Measurements from ENCODE around the gene MTLN.
"Not testable (repeated sequence)": the region's sequence is repeated elsewhere in the genome, so short reads cannot be mapped to it uniquely, and the experiment has no call there.

MTLN gene, protein sequence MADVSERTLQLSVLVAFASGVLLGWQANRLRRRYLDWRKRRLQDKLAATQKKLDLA

DNA sequence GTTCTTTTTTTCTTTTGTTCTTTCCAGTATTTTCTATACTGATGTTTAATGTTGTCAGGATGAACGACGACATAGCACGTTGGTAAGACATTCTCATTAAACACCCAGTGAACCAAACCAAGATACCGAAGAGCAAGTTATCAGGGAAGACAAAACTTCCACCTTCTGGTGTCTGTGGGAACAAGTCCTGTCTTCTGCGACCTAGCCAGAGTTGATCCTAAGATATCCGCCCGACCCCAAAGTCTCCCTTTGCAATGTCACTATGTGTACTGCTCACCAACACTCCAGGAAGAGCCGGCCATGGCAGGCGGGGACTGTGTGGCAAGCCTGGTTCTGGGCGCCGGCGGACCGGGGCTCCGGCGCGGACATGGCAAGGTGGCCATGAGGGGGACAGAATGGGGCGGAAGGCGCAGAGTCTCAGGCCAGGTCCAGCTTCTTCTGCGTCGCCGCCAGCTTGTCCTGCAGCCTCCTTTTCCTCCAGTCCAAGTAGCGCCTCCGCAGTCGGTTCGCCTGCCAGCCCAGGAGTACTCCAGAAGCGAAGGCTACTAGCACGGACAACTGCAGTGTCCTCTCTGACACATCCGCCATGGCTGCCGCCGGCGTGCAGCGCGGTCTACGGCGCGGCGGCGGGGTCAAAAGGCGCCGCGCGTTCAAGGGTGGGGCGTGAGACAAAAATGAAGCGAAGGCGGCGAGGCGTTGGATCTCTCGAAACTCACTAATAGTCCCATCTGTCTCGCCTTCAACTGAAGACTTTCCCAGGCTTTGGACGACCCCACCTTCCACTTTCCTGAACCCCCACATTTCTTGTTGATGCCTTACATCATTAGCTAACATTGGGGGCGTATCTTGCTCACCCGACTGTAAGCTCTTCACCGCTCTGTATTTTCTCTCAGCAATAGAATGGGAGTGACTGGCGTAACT, at the start of gene MTLN:
MTLN (minus strand) TSS at position 610 of the 921 bp plus-strand sequence; CDS start at position 588, 22 bp downstream.
- DNase-seq (ENCODE audit: low read depth): peak; percentile 61

DNA sequence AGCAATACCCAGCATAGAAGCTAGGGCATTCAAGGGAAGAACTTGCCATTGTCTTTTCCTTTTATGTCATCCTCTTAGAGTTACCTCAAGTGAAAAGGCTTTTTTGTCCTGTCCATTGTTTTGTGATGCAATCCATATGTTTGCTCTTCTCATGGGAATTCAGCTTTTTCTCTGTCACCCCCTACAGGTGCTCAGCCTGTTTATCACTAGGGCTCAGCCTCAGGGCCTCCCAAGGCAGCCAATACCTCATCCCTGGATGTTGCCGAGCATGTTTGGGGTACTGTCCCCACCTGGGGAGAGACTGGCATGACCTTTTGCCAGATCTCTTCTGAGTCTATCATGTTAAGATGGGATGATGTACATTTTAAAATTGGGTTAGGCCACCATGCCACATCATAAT, 49.6 kb upstream of the MTLN start:
- not testable (repeated sequence) for DNase-seq (ENCODE audit: low read depth)

DNA sequence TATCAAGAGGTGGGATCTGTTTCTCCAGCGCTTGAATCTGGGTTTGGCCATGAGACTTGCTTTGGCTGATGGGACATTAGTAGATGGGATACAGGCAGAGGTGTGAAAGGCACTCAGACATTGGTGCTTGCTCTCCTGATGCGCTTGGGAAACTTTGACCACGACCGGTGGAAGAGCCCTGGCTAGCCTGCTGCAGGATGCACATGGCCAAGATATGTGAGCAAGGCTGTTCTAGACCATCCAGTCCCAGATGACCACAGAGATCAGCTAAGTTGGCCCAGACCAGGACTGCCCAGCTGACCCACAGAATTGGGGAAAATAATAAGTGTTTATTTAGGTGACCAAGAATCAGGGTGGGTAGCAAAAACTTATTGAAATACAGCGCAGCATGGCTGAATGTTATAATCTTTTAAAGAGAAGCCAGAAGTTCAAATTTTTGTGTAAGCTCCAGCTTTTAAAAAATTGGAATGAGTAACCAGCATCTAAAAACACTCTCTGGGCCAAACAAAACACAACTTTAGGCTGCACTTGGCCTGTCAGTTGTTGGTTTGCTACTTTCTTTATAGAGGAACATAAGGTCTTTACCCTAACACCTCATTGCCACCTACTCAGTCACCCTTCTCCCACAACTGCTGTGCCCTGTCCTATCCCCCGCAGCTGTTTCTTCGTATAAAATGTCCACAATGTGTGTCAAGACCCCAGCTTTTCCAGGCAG, 35.9 kb upstream of the MTLN start:
- not testable (repeated sequence) for DNase-seq (ENCODE audit: low read depth)

DNA sequence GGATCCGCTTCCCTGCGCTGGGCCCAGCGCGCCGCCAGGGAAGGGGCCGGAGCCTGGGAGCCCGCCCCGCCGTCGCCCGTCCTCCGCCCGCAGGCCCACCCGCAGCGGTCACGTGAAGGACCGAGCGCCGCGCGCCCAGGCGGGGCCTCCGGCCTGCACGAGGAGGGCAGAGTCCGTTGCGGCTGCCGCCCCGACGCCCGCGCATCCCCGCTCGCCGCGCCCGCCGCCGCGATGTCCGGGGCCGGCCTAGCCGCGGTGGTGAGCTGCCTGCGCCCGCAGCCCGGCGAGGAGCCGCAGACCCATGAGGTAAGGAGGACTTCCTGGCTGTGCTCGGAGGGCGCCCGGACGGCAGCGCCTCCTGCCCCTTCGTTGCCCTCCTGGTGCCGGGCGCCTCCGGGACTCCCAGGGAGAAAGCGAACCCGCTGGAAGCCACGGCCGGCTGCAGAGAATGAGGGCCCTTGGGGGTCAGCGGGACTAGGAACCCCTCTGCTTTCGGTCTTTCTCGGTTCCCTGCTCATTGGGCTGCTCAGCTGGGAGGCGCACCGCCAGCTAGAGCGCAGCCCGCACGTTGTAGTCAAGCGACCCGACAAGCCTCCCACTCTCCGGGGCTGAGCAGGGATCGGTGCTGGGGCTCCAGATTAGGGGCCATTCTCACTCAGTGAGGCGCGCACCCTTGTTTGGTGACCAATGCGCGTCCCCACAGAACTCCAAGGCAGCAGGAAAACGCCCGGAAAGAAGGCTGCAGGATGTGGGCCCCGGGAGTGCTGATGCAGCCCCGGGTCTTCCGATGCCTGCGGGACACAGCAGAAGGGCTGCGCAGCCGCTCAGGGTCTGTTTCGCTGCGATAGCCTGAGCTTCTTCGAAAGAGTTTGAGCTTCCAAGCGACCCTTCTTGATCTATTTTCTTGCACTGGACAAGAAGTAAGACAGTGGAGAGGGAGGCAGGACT, 33.4 kb upstream of the MTLN start:
- not testable (repeated sequence) for DNase-seq (ENCODE audit: low read depth)

DNA sequence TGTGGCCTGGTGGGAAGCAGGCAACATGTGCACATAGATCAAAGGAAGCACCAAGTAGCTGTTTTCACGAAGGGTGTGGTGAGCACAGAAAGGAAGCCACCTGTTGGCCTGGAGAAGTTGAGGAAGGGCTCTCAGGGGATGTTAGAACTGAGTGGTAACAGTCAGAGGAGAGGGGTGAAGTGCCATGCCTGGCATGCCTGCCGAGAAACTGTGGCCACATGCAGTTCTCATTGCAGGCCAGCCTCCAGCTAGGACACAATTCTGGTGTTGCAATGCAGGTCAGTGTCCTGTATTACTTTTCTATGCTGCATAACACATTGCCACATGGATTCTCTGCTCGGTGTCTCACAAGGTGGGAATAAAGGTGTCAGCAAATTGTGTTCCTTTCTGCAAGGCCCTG, 30.9 kb upstream of the MTLN start:
- DNase-seq (ENCODE audit: low read depth): not testable (repeated sequence)

DNA sequence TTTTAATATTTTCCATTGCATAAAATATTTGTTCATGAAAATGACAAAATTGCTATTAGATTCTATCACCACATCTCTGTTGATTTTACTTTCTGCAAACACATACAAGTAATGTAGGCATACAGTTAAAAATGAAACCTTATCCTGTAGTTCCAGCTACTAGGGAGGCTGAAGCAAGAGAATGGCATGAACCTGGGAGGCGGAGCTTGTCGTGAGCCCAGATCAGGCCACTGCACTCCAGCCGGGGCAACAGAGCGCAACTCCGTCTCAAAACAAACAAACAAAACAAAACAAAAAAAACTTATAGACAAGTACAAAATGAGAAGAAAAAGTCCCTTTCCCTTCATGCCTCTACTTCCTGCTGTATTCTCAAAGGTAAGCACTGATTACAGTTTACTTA, 22.2 kb upstream of the MTLN start:
- not testable (repeated sequence) for DNase-seq (ENCODE audit: low read depth)

DNA sequence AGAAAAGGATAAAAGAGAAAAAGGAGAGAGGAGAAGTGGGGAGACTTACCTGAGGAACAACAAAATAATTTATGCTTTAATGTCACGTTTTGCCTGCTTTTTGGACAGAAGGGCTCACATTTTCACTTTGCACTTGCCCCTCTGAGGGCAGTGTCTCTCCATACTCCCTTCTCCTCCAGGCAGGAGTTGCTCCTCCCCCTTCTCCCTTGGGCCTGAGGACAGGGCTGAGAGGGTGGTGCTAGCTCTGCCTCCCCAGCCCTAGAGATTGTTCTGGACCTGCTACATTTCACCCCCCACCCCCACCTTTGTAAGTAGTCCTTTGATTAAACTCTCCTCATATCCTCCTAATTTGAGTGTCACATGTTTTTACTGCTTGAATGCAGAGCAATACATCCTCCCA, 17.5 kb upstream of the MTLN start:
- not testable (repeated sequence) for DNase-seq (ENCODE audit: low read depth)

DNA sequence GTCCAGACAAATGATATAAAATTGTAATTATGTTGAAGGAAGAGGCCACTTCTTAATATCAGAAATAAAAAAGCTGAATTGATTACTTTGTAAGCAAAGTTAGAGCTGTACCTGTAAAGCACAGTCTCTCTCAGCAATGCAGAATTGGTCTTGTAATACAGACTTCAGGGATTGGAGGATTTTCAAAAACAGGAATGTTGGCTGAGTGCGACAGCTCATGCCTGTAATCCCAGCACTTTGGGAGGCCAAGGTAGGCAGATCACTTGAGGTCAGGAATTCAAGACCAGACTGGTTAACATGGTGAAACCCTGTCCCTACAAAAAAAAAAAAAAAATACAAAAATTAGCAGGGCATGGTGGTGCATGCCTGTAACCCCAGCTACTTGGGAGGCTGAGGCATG, 10.3 kb upstream of the MTLN start:
- DNase-seq (ENCODE audit: low read depth): not testable (repeated sequence)

DNA sequence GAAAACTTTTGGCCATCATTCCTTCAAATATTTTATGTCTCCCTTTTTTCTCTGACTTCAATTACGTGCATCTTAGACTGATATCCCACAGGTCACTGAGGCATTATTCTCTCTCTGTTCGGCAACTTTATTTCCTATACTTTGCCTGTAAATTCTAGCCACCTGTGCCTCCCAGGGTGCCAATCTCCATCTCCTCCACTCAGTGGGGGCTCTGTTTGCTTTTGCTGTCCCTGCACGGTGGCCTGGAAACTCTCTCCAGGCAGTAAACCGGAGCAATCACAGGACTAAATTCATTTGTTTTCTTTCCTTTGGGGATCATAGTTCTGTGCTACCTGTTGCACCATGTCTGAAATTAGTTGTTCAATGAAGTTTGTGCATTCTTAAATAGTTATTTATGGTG, 9.6 kb upstream of the MTLN start:
- DNase-seq (ENCODE audit: low read depth): no peak

DNA sequence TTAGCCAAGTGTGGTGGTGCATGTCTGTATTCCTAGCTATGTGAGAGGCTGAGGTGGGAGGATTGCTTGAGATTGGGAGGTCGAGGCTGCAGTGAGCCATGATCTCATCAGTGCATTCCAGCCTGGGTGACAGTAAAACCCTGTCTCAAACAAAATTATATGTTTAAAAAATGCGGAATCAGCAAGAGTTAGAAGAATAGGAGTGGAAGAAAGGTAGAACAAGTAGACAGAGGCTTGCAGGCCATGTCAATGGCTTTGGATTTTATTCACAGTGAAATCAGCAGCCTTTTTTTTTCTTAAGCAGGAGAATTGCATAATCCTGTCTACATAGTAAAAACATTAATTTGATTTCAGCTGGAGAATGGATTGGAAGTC, 7.8 kb upstream of the MTLN start:
- no peak for DNase-seq (ENCODE audit: low read depth)

DNA sequence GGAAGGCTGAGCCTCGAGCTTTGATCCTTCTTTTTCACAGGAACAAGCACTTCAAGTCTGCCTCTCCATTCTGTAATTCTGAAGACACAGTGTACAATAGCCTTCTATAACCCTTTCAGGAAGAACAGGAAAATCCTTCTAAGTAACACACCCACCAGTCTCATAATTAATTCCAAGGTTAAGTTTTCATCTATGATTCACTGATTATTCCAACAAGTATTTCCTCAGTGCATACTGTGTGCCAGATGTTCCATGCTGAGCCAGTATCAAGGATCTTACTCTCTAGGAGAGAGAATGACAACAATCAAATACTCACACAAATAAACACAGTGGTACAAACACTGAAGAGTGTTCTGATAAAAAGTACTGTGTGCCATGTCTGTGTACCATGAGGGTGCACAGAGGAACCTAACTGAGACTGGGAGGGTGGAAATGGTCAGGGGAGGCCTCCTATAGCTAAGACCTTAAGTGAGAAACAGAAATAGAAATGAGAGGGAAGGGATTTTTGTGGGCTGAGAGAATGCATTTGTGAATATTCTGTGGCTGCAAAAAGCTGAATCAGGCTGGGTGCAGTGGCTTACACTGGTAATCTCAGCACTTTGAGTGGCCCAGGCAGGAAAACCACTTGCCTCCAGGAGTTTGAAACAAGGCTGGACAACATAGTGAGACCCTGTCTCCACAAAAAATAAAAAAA, 7.3 kb upstream of the MTLN start:
- no peak for DNase-seq (ENCODE audit: low read depth)

DNA sequence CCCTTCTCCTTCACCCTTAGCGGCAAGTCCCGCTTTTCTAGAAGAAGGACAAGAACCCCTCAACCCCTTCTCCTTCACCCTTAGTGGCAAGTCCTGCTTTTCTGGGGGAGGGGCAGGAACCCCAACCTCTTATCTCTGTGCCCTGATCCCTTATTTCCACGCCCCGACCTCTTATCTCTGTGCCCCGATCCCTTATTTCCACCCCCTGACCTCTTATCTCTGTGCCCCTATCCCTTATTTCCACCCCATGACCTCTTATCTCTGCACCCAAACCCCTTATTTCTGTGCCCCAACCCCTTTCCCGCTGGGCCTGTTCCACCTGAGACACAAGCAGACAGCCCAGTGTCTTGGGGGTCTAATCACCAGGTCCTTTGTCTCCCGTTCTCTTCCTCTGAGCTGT, 6.5 kb upstream of the MTLN start:
- DNase-seq (ENCODE audit: low read depth): not testable (repeated sequence)

DNA sequence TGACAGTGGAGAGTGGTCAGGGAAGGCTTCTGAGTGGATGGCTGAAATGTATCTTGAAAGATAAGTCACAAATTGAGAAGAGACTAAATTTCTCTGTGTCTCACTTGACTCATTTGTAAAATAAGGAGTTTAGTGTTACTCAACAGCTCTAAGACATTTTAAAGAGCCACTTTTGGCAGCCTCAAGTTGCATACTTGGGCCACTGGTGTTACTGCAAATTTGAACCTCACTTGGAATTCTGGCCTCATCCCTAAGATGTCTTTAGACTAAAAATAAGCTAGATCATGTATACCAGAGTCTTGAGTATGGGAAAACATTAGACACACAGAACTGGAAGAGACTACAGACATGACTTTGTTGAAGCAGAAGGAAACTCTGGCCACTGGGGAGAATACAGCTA, 4.5 kb upstream of the MTLN start:
- no peak for DNase-seq (ENCODE audit: low read depth)

DNA sequence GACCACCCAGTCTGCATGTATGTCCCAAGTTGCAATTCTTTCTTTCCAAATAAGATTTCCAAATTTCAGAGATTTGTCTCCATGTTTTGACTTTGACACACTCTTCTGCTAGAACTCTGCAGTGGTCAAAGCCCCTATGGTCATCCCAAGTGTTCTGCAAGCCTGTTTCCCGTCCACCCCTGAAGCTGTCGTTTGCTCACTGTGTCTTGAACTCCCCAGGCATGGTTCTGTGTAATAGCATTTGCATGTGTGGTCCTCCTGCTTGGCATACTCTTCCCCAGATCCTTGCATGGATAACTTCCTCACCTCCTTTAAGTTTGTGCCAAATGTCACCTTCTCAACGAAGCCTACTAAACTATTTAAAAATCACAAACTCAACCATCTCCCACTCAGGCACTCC, 3.9 kb upstream of the MTLN start:
- DNase-seq (ENCODE audit: low read depth): no peak

DNA sequence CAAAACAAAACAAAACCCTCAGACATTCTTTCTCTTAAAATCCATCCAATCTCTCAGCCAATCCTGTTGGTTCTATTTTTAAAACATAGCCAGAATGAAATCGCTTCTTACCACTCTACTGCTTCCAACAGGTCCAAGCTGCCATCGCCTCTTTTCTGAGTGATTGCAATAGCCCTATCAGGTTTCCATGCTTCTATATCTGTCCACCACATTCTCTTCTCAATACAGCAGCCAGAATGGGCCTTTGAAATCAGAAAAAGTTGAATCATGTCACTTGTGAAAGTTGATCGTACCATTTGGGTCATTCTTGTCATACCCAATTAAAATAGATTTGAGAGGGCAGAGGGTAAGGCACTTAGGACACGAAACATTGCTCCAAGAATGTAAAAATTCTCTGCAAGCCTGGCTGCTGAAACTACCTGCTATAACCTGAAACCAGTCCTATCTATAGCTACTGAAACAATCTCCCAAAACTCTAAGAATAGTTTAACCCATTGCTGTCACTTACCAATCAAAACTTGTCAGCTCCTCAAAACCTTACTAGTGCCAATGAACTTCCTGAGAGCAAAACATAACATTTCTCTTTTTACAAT, 3.3 kb upstream of the MTLN start:
- DNase-seq (ENCODE audit: low read depth): no peak

DNA sequence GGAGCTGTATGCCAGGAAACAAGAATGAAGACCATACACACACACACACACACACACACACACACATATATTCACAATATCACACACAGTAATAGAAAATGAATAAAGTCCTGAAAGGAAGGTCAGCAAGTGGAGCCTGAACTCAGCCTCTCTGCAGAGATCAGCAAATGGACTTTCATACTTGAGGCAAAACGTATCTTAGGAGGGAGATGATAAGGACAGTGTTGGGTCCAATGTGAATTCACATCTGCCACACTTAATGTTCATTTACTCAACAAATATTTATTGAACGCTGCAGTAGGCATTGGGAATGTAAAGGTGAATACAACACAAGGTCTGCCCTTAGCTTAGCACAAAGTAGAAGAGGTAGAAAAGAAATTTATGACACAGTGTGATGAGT, 2.7 kb upstream of the MTLN start:
- DNase-seq (ENCODE audit: low read depth): no peak

DNA sequence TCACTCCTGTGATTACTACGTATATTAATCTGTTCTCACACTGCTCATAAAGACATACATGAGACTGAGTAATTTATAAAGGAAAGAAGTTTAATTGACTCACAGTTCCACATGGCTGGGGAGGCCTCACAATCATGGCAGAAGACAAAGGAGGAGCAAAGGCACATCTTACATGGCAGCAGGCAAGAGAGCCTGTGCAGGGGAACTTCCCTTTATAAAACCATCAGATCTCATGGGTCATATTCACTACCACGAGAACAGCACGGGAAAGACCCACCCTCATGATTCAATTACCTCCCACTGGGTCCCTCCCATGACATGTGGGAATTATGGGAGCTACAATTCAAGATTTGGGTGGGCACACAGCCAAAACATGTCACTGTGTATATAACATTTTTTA, 1.2 kb upstream of the MTLN start:
- not testable (repeated sequence) for DNase-seq (ENCODE audit: low read depth)

DNA sequence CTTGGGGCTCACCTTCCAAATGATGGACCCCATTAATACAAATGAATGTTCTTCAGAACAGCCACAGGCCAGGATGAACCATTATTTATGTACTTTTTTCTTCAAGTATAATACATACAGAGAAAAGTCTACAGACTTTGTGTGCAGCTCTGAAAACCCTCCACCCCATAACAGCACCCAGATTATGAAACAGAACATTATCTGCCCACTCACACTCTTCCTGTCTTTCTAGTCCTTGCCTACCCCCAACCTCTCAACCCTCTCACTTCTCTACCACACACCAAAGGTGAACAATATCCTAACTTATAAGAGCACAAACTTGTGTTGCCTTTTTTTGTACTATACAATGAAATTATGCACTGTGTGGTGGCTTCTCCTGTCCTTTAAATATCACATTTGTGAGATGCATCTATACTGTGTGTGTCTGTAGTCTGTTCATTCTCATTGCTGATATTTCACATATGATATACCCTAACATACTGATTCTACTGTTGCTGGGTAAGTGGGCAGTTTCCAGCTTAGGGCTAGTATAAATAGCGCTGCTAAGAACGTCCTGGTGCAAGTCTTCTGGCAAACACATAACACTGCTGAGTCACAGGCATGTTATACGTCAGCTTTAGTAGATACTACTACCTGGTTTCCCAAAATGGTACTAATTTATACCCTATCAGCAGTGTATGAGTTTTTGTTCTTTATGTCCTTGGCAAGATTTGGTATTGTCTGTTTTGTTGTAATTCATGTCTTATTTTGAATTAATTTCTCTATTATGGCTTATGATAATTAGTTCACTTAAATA, 6.5 kb downstream of the MTLN start:
- DNase-seq (ENCODE audit: low read depth): no peak

DNA sequence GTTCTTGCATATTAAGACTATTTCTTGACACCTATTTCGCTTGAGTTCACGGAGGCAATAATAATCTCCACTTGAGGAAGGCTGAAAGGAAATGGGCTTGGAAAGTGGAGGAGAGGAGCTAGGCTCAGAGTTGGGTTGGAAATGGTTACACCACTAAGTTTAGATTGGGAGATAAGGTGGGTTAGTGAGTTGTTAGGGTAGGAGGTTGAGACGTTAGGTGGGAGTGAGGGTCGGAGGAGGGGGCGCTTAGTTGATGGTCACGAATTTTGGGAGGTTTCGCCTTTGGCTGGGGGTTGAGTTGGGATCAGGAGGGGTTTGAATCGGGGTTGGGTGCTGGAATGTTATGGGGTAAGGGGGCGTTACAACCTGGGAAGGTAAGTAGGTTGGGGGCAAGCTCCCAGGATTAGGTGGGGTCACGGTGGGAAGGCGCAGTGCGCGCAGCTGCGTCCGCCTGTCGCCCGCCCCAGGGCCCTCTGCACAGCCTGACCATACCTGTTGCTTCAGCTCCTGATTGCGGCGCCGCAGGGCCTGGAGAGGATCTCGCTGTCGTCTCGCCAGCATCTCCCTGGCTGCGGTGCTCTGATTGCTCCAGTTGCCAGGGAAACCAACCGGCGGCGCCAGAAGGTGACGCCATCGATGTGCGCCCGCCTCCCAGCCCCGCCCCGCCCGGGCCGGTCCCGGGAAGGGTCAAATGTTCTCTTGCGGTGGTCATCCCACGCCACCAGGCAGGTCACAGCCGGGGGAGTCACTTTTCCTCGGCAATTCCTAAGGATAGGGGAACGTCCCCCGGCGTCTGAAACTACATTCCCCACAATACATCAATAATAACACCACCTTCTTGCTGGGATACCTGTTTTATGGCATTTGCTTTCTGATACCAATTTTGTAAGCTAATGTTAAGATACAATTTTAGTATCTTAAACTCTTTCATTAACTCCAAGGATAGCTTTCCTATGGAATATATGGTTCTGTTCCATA, 7.7 kb downstream of the MTLN start, which contains the start of gene NPHP1:
NPHP1 (minus strand) TSS at position 606 of the 978 bp plus-strand sequence; CDS start at position 561, 45 bp downstream.
- peak; percentile 80 for DNase-seq (ENCODE audit: low read depth)
